Stimulated activated CD4-positive, alpha-beta T cell treated with anti-CD3 and anti-CD28 coated beads, Interleukin-15, amount 100 ng/mL, for 48 hours (primary cell): ENCODE data around the gene PELI2.

Source experiments
- DNase-seq, 2 donors: peaks; one replicate each; pipeline ENCODE4 v3.0.0-alpha.2; 2020; ENCODE audit warnings: low read depth in 2 of 2

The PELI2 gene

GRCh38 chr14:56205881-56206280, 87.7 kb downstream of the PELI2 start:
- DNase-seq: no peak

- DNase-seq: no peak
Measured at GRCh38 chr14:56206596-56206995, 88.4 kb downstream of the PELI2 start.

- no peak for DNase-seq
Measured at GRCh38 chr14:56207626-56208292, 89.5 kb downstream of the PELI2 start.

GRCh38 chr14:56208520-56208919, 90.3 kb downstream of the PELI2 start:
- DNase-seq: no peak

GRCh38 chr14:56210571-56210970, 92.4 kb downstream of the PELI2 start:
- no peak for DNase-seq

GRCh38 chr14:56211084-56211483, 92.9 kb downstream of the PELI2 start:
- DNase-seq: no peak

GRCh38 chr14:56211844-56212243, 93.6 kb downstream of the PELI2 start:
- DNase-seq: no peak

- no peak for DNase-seq
Measured at GRCh38 chr14:56212521-56212920, 94.3 kb downstream of the PELI2 start.

- DNase-seq: no peak
Measured at GRCh38 chr14:56213306-56213705, 95.1 kb downstream of the PELI2 start.

GRCh38 chr14:56215180-56215579, 97.0 kb downstream of the PELI2 start:
- no peak for DNase-seq

- no peak for DNase-seq
Measured at GRCh38 chr14:56216626-56217379, 98.6 kb downstream of the PELI2 start.

- DNase-seq: no peak
Measured at GRCh38 chr14:56217380-56218045, 99.3 kb downstream of the PELI2 start.

GRCh38 chr14:56219666-56220413, 101.6 kb downstream of the PELI2 start:
- no peak for DNase-seq

GRCh38 chr14:56221382-56222128, 103.3 kb downstream of the PELI2 start:
- DNase-seq: no peak

GRCh38 chr14:56224229-56224628, 106.0 kb downstream of the PELI2 start:
- no peak for DNase-seq

- DNase-seq: no peak
Measured at GRCh38 chr14:56224691-56225681, 106.8 kb downstream of the PELI2 start.

- DNase-seq: no peak
Measured at GRCh38 chr14:56235388-56235787, 117.2 kb downstream of the PELI2 start.

GRCh38 chr14:56237398-56237797, 119.2 kb downstream of the PELI2 start:
- no peak for DNase-seq

GRCh38 chr14:56241461-56241860, 123.2 kb downstream of the PELI2 start:
- DNase-seq: no peak

- DNase-seq: no peak
Measured at GRCh38 chr14:56243110-56243509, 124.9 kb downstream of the PELI2 start.
